Endothelial cell (in vitro differentiated cells): ENCODE measurements around the gene ITPKB. TPM values are rescaled to one million over a fixed set of nuclear protein-coding genes. Genes with fewer than 3 reads are reported as not detected.

Experiments used
- DNase-seq: peaks from one replicate; pipeline ENCODE4 v3.0.0; 2021; ENCODE audit warnings: low spot score
- H3K27ac Mint-ChIP-seq: one replicate; pipeline ENCODE4 v1.8.0; 2021; ENCODE audit warnings: mixed read lengths, inconsistent platforms; ENCODE audit not compliant: unreplicated experiment
- H3K27me3 Mint-ChIP-seq: one replicate; pipeline ENCODE4 v1.8.0; 2021; ENCODE audit warnings: mild to moderate bottlenecking, moderate library complexity, mixed read lengths, inconsistent platforms; ENCODE audit not compliant: unreplicated experiment
- H3K36me3 Mint-ChIP-seq: one replicate; pipeline ENCODE4 v1.8.0; 2021; ENCODE audit warnings: mild to moderate bottlenecking, low read depth, mixed read lengths, inconsistent platforms; ENCODE audit not compliant: unreplicated experiment
- H3K4me1 Mint-ChIP-seq: one replicate; pipeline ENCODE4 v1.8.0; 2021; ENCODE audit warnings: mild to moderate bottlenecking, mixed read lengths, inconsistent platforms; ENCODE audit not compliant: unreplicated experiment
- H3K4me3 Mint-ChIP-seq: one replicate; pipeline ENCODE4 v1.8.0; 2021; ENCODE audit warnings: mild to moderate bottlenecking, mixed read lengths, inconsistent platforms; ENCODE audit not compliant: unreplicated experiment
- H3K9me3 Mint-ChIP-seq: one replicate; pipeline ENCODE4 v1.8.0; 2021; ENCODE audit warnings: mixed read lengths, inconsistent platforms; ENCODE audit not compliant: unreplicated experiment
- CTCF ChIP-seq: fragments of 200-600 bp; sonication (generic); IDR thresholded peaks from one replicate; pipeline ENCODE4 v1.5.0; 2021; ENCODE audit warnings: antibody characterized with exemption; ENCODE audit not compliant: unreplicated experiment
- total RNA-seq: library from RNA; stranded (reverse); fragmentation: NEBNext Ultra II Directional; extraction: Animal tissue kit (Norgen Biotek cat#: 25700); gene quantifications from one replicate; pipeline ENCODE4 v1.2.1, GENCODE V29; 2021; ENCODE audit not compliant: unreplicated experiment

Gene ITPKB
- total RNA-seq, 1 donor from 2014 or later, result 144 TPM

- Mint-ChIP-seq H3K4me1 (peaks cover 56% of the 10 kb centered on the region), H3K9me3 (no peaks in the 10 kb centered on the region), H3K27ac (peak overlapping the region; percentile 72), H3K36me3 (peaks cover 32% of the 10 kb centered on the region), H3K4me3 (peak overlapping the region; percentile 70), H3K27me3 (peaks cover 9% of the 10 kb centered on the region)
- DNase-seq, result no peak
- TF ChIP-seq CTCF, result no peak
Measured at GRCh38 chr1:226712742-226713419, 26.2 kb downstream of the ITPKB start.

GRCh38 chr1:226711976-226712741 lies 26.9 kb downstream of the ITPKB start:
- Mint-ChIP-seq H3K36me3 (peaks cover 38% of the 10 kb centered on the region), H3K4me3 (peak overlapping the region; percentile 70), H3K9me3 (no peaks in the 10 kb centered on the region), H3K4me1 (peaks cover 56% of the 10 kb centered on the region), H3K27me3 (peaks cover 9% of the 10 kb centered on the region), H3K27ac (peak overlapping the region; percentile 72)
- no peak for TF ChIP-seq CTCF
- DNase-seq, result no peak

- Mint-ChIP-seq H3K9me3 (no peaks in the 10 kb centered on the region), H3K36me3 (peaks cover 43% of the 10 kb centered on the region), H3K27me3 (peaks cover 9% of the 10 kb centered on the region), H3K27ac (no peak overlapping the region), H3K4me1 (peaks cover 56% of the 10 kb centered on the region), H3K4me3 (no peak overlapping the region)
- no peak for TF ChIP-seq CTCF
- DNase-seq, result no peak
Measured at GRCh38 chr1:226710501-226710900, 28.6 kb downstream of the ITPKB start.

- peak overlapping the region; percentile 23 for H3K27ac Mint-ChIP-seq
- H3K36me3 Mint-ChIP-seq, result peaks cover 39% of the 10 kb centered on the region
Measured at GRCh38 chr1:226709953-226710352, 29.1 kb downstream of the ITPKB start.

More at GRCh38 chr1:226709953-226710352, 29.1 kb downstream of the ITPKB start:
- Mint-ChIP-seq H3K4me3 (no peak overlapping the region), H3K4me1 (peaks cover 56% of the 10 kb centered on the region), H3K27me3 (peaks cover 9% of the 10 kb centered on the region), H3K9me3 (no peaks in the 10 kb centered on the region)
- no peak for DNase-seq
- no peak for TF ChIP-seq CTCF
